ENCODE data around the gene STAT4. TPM values are rescaled to one million over a fixed set of nuclear protein-coding genes. Genes with fewer than 3 reads are reported as not detected.

The STAT4 gene
- total RNA-seq, 2 experiments from 2014 or later, result 77.1 to 83.0 TPM

DNA sequence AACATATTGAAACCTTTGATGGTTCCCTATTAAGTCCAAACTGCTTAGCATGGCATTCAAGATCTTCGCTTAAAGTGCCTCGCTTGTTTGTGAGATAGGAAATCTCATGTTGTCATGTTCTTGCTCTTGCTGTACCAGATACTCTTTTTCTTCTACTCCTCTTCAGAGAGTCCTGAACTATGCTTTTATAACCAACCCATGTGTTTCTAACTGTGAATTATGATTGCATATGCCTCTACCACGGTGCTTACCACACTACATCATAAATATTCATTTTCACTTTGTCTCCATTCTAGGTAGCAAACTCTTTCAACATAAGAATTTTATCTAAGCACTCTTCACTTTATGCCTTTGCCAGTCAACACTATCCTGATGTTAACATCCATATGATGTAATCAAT lies 23.6 kb downstream of the STAT4 start:
- intact Hi-C loops (cut with DNase I, micrococcal nuclease), result no loop called here
- Histone ChIP-seq H3K9me3 (ENCODE audit: control insufficient read depth in 1 of 2, insufficient read depth in 1 of 2, low read length in 2 of 2) (no peaks in the 10 kb centered on the region), H3K27ac (ENCODE audit: low read depth in 1 of 2, low read length in 2 of 2) (no peak overlapping the region), H3K36me3 (ENCODE audit: insufficient read depth, low read length) (peaks cover 13% of the 10 kb centered on the region), H3K4me1 (ENCODE audit: insufficient read depth, low read length) (peaks cover 17% of the 10 kb centered on the region), H3K27me3 (ENCODE audit: control insufficient read depth in 1 of 2, insufficient read depth in 2 of 2, low read length in 2 of 2) (no peaks in the 10 kb centered on the region), H3K4me3 (ENCODE audit: low read length) (no peak overlapping the region)
- Mint-ChIP-seq H3K4me3 (no peak overlapping the region), H3K27me3 (no peaks in the 10 kb centered on the region), H3K9me3 (no peaks in the 10 kb centered on the region), H3K36me3 (ENCODE audit: low read depth) (peaks cover 79% of the 10 kb centered on the region), H3K27ac (no peak overlapping the region), H3K4me1 (ENCODE audit: low read depth) (peaks cover 68% of the 10 kb centered on the region)
- ChIA-PET CTCF (no interaction called here), POLR2A (interaction anchor here (0.8 to 3.9 kb wide), 2 partner anchors 23 to 61 kb away, joined by 3 to 22 read pairs; partner anchors contain the start of gene STAT4)
- DNase-seq (peak in 1 of 14 experiments; percentile 33), ATAC-seq (ENCODE audit: poor library complexity) (no peak)
- TF ChIP-seq, protein P1, sequence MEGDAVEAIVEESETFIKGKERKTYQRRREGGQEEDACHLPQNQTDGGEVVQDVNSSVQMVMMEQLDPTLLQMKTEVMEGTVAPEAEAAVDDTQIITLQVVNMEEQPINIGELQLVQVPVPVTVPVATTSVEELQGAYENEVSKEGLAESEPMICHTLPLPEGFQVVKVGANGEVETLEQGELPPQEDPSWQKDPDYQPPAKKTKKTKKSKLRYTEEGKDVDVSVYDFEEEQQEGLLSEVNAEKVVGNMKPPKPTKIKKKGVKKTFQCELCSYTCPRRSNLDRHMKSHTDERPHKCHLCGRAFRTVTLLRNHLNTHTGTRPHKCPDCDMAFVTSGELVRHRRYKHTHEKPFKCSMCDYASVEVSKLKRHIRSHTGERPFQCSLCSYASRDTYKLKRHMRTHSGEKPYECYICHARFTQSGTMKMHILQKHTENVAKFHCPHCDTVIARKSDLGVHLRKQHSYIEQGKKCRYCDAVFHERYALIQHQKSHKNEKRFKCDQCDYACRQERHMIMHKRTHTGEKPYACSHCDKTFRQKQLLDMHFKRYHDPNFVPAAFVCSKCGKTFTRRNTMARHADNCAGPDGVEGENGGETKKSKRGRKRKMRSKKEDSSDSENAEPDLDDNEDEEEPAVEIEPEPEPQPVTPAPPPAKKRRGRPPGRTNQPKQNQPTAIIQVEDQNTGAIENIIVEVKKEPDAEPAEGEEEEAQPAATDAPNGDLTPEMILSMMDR (IDR thresholded peaks at IDR 0.05), result no peak

DNA sequence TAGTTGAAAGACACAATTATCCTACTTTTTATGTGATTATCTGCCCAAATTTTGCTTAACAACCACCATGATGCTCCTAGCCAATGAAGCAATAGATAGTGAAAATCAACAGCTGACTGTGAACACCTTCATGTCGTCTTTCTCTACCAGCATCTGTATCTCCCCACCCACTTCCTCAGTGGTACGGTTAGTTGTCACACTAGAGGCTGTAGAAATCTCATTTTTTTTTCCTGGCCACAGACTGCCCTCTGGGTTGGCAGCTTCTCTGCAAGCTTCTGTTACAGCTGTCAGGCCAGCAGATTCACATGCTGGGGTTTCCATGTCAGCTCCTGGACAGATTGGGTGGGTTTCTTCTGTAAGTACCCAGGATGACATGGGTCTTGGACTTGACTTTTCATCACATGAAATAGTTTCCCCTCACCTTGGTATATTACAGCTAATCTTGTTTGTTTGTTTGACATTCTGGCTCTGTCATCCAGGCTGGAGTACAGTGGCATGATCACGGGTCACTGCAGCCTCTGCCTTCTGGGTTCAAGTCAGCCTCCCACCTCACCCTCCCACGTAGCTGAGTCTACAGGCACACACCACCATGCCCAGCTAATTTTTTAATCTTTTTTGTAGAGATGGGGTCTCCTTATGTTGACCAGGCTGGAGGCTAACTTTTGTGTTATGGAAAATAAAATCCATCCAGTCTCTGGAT lies 24.3 kb downstream of the STAT4 start:
- DNase-seq (peak in 4 of 14 experiments; percentile 10 to 85 (median 52)), ATAC-seq (ENCODE audit: poor library complexity) (peak; percentile 52)
- TF ChIP-seq, protein P1 (IDR thresholded peaks at IDR 0.05), result no peak
- no peaks in the 10 kb centered on the region for H3K27me3 Mint-ChIP-seq
- H3K9me3 Mint-ChIP-seq, result no peaks in the 10 kb centered on the region
- H3K4me3 ChIP-seq (ENCODE audit: low read length), result no peak overlapping the region
- H3K36me3 ChIP-seq (ENCODE audit: insufficient read depth, low read length), result peaks cover 11% of the 10 kb centered on the region
- H3K27ac Mint-ChIP-seq, result no peak overlapping the region
- peaks cover 79% of the 10 kb centered on the region for H3K36me3 Mint-ChIP-seq (ENCODE audit: low read depth)
- no peak overlapping the region for H3K27ac ChIP-seq (ENCODE audit: low read depth in 1 of 2, low read length in 2 of 2)
- peaks cover 17% of the 10 kb centered on the region for H3K4me1 ChIP-seq (ENCODE audit: insufficient read depth, low read length)
- peaks cover 64% of the 10 kb centered on the region for H3K4me1 Mint-ChIP-seq (ENCODE audit: low read depth)
- no peaks in the 10 kb centered on the region for H3K9me3 ChIP-seq (ENCODE audit: control insufficient read depth in 1 of 2, insufficient read depth in 1 of 2, low read length in 2 of 2)
- CTCF ChIA-PET, result no interaction called here
- POLR2A ChIA-PET, result interaction anchor here (0.8 to 3.9 kb wide), 3 partner anchors 12 to 60 kb away, joined by 3 to 22 read pairs (median 5); partner anchors contain the start of gene STAT4
- no peak overlapping the region for H3K4me3 Mint-ChIP-seq
- H3K27me3 ChIP-seq (ENCODE audit: control insufficient read depth in 1 of 2, insufficient read depth in 2 of 2, low read length in 2 of 2), result no peaks in the 10 kb centered on the region
- intact Hi-C loops (cut with DNase I, micrococcal nuclease), result no loop called here

DNA sequence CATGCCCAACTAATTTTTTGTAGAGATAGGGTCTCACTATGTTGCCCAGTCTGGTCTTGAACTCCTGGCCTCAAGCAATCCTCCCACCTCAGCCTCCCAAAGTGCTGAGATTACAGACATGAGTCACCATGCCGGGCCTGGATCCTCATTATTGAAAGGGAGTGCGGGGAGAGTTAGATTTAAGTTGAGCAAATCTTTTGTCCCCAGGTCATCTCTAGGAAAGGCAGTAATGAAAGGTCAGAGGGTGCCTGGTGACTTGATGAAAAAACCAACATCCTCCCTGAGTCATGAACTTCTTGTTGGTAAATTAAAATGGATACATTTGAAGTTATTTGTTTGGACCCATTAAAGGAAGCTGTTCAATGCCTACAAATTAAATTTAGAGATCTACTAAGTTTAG lies 25.1 kb downstream of the STAT4 start:
- H3K4me3 Mint-ChIP-seq, result no peak overlapping the region
- intact Hi-C loops (cut with DNase I, micrococcal nuclease), result no loop called here

More for the DNA sequence above, 25.1 kb downstream of the STAT4 start:
- peaks cover 17% of the 10 kb centered on the region for H3K4me1 ChIP-seq (ENCODE audit: insufficient read depth, low read length)
- no peaks in the 10 kb centered on the region for H3K9me3 Mint-ChIP-seq
- no peak for ATAC-seq (ENCODE audit: poor library complexity)
- H3K4me3 ChIP-seq (ENCODE audit: low read length), result no peak overlapping the region
- H3K4me1 Mint-ChIP-seq (ENCODE audit: low read depth), result peaks cover 60% of the 10 kb centered on the region
- DNase-seq, result peak in 2 of 14 experiments; percentile 15 to 30
- H3K27me3 Mint-ChIP-seq, result no peaks in the 10 kb centered on the region
- ChIA-PET POLR2A (interaction anchor here (3.9 kb wide), 1 partner anchor 24 kb away, joined by 22 read pairs; the partner anchor contains the start of gene STAT4), CTCF (no interaction called here)
- H3K27me3 ChIP-seq (ENCODE audit: control insufficient read depth in 1 of 2, insufficient read depth in 2 of 2, low read length in 2 of 2), result no peaks in the 10 kb centered on the region
- no peak overlapping the region for H3K27ac ChIP-seq (ENCODE audit: low read depth in 1 of 2, low read length in 2 of 2)
- H3K36me3 ChIP-seq (ENCODE audit: insufficient read depth, low read length), result peaks cover 5% of the 10 kb centered on the region
- H3K36me3 Mint-ChIP-seq (ENCODE audit: low read depth), result peaks cover 79% of the 10 kb centered on the region
- H3K27ac Mint-ChIP-seq, result no peak overlapping the region
- TF ChIP-seq, protein P1 (IDR thresholded peaks at IDR 0.05), result no peak
- no peaks in the 10 kb centered on the region for H3K9me3 ChIP-seq (ENCODE audit: control insufficient read depth in 1 of 2, insufficient read depth in 1 of 2, low read length in 2 of 2)

Data from CD4-positive, alpha-beta T cell (primary cell).